GM19438 (cell line): Measurements from ENCODE around the gene SLU7.

ENCODE experiments used
- ATAC-seq: cut with Tn5 transposase; IDR thresholded peaks from one replicate; pipeline ENCODE4 v1.9.1; 2021; ENCODE audit warnings: low read depth; ENCODE audit not compliant: unreplicated experiment

SLU7 gene

GRCh38 chr5:160369990-160370712, 48.7 kb downstream of the SLU7 start, which contains the start of gene C1QTNF2:
Gene C1QTNF2 (minus strand): TSS chr5:160370626. CDS start chr5:160355011, 15,615 bp downstream.
- ATAC-seq, result no peak

- ATAC-seq, result no peak
Measured at GRCh38 chr5:160367885-160368284, 51.0 kb downstream of the SLU7 start.

GRCh38 chr5:160367261-160367660, 51.6 kb downstream of the SLU7 start:
- ATAC-seq, result no peak

GRCh38 chr5:160366230-160366629, 52.7 kb downstream of the SLU7 start:
- no peak for ATAC-seq

GRCh38 chr5:160363660-160364395, 55.1 kb downstream of the SLU7 start:
- no peak for ATAC-seq

- no peak for ATAC-seq
Measured at GRCh38 chr5:160363211-160363610, 55.7 kb downstream of the SLU7 start.

- no peak for ATAC-seq
Measured at GRCh38 chr5:160361624-160362228, 57.2 kb downstream of the SLU7 start.

GRCh38 chr5:160360310-160360709, 58.6 kb downstream of the SLU7 start:
- ATAC-seq, result no peak

GRCh38 chr5:160359816-160360215, 59.1 kb downstream of the SLU7 start:
- ATAC-seq, result no peak

GRCh38 chr5:160359242-160359641, 59.6 kb downstream of the SLU7 start:
- no peak for ATAC-seq

GRCh38 chr5:160357861-160358411, 60.9 kb downstream of the SLU7 start:
- no peak for ATAC-seq

- ATAC-seq, result no peak
Measured at GRCh38 chr5:160357394-160357793, 61.5 kb downstream of the SLU7 start.

- no peak for ATAC-seq
Measured at GRCh38 chr5:160356550-160357347, 62.1 kb downstream of the SLU7 start.

GRCh38 chr5:160354666-160355065, 64.2 kb downstream of the SLU7 start:
- no peak for ATAC-seq

GRCh38 chr5:160353379-160353778, 65.5 kb downstream of the SLU7 start:
- no peak for ATAC-seq

GRCh38 chr5:160352308-160352707, 66.6 kb downstream of the SLU7 start:
- no peak for ATAC-seq
